C4-2B (cell line): ENCODE data around the gene SIVA1.

Experiments
- CTCF ChIP-seq: fragments of 450-650 bp; conservative IDR thresholded peaks from 2 replicates; pipeline ENCODE4 v1.5.1; 2017; ENCODE audit warnings: mild to moderate bottlenecking
- ZFX ChIP-seq: fragments of 450-650 bp; IDR thresholded peaks from 2 replicates; pipeline ENCODE4 v1.6.1; 2017

- no peak for TF ChIP-seq CTCF
- TF ChIP-seq ZFX = no peak
These were observed 38.9 kb upstream of the SIVA1 start for GRCh38 chr14:104714066-104714465.
